T47D (cell line): ENCODE measurements around the gene FOXI2.

ENCODE experiments used
- DNase-seq, 2 experiments: peaks; one replicate each; pipeline versions ENCODE4 v3.0.0 to v3.0.0-alpha.2; 2011 to 2012; ENCODE audit warnings: low read depth in 1 of 2, low spot score in 1 of 2
- JUND ChIP-seq: IDR thresholded peaks from 2 replicates; pipeline ENCODE4 v1.6.1; 2012; ENCODE audit warnings: low read depth
- in situ Hi-C: cut with HindIII; loops from 2 replicates; pipeline ENCODE4 v1.10.0; 2016; ENCODE audit warnings: low sequenced_read_pairs, low pct_unique_long_range_greater_than_20kb

The FOXI2 gene

DNA sequence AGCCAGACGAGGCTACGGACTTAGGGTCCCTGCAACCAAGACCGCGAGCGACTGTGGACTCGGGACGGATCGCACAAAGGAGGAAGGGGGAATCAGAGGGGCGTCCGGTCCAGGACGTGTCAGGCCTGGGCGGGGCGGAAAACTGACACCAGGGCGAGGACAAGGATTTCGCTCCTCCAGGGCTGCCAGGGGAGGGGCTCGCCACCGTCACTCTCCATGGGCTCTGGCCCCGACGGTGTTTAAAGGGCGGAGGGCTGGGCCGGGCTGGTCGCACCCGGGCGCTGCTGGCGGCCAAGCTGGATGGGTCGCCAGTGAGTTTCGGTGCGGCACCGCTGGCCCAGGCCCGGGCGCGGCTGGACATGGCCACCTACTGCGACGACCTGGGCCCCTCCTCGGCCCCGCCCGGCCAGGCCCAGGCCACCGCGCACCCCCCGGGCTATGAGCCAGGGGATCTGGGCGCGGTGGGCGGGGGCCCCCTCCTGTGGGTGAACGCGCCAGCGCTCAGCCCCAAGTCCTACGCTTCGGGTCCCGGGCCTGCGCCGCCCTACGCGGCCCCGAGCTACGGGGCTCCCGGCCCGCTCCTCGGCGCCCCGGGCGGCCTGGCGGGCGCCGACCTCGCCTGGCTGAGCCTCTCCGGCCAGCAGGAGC is at the start of gene FOXI2:
Gene FOXI2, plus strand, starts transcription at position 271 of the 648 bp plus-strand sequence. Its CDS starts 89 bp downstream, at position 360.
- no peak for DNase-seq
- in situ Hi-C loops: no loop called here

DNA sequence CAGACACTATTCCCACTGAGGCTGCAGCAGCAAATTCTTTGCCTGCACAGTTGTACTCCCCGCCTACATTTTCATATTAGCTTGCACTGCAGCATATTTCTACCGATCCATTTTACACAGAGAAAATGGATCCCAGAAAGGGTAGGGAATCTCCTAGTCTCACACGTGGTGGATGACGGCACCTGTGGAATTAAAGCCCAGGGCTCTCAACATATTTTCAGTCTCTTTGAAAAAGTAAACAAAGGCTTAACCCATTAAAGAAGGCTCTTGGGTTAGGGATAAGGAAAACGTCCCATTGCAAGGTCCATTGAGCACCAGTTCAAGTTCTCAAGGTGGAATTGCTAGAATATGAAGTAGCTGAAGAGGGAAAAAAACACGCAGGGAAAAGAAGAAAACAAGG is 49.4 kb upstream of the FOXI2 start:
- DNase-seq: no peak
- in situ Hi-C loops: no loop called here
- TF ChIP-seq JUND: no peak

More for the DNA sequence above, at the start of gene FOXI2:
- TF ChIP-seq JUND: no peak

DNA sequence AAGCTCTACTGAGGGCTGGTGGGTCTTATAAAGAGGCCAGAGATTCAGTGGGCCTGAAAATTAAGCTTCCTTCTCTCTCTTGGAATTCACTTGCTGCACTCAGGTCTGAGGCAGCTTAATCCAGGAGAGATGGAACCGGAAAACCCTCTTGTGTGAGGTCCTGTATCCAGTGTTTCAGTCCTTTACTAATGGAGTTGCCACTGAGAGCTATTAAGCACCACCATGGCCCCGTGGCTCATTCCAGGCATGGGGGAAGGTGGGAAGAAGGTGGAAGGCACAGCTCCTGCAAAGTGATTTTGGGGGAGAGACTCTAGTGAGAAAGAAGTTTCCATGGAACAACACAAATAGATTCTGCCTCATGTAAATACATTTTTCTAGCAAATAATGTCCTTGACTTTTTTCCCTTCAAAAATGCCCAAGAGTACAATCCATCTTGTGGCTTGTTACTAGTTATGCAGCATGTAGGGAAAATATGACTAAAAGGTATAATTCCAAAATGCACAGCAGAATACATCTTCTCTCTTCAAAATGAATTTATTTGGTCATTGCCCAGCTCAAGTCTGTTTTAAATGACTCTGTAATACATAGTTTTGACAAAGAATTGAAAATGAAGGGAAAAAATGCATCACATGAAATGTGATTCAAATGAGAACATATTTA is 46.7 kb upstream of the FOXI2 start:
- in situ Hi-C loops: no loop called here
- no peak for TF ChIP-seq JUND
- no peak for DNase-seq

DNA sequence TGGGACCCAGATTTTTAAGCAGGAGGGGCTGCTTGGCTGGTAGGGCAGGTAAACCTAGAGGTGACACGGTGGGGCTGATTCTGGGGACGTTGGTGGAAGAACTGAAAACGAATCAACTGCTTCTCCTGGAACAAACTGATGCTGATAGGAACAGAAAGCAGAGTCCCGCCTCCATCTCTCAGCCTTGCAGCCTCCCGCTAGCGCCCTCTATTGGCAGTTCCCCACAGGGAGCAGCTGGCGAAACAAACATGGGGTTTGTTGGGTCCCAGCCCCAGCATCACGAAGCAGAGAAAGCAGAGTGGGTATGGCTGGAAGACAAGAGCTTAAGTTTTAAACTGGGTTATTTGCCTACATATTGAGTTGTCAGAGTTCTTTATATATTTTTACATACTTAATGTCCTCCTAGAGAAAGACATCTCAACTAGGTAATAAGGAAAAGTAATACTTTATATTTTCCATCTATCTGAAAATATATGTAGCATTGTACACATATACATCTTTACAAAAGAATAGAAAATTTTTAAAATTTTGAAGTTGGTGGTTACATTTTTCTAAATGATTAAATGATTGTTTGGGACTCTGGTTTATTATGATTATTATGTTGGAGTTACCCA is 42.3 kb upstream of the FOXI2 start:
- DNase-seq: peak in 1 of 2 experiments; percentile 31
- TF ChIP-seq JUND: no peak
- in situ Hi-C loops: no loop called here

DNA sequence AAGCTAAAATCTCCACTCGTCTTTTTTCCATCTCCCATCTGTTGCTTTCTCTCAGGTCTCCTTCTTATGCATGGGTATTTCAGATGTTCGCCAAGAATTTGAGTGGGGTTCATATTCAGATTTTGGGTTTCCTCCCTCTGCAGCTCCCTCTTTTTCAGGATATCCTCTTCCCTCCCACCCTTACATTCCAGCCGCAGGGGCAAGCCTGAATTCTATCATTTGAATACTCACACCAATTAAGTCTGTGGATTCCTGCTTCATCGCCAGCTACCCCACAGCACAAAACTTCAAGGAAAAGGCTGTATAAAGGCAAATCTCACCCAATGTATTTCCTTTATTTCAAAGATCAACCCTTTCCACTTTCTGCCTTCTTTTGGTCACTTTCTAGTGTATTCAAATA is 41.6 kb upstream of the FOXI2 start:
- in situ Hi-C loops: no loop called here
- no peak for DNase-seq
- no peak for TF ChIP-seq JUND

DNA sequence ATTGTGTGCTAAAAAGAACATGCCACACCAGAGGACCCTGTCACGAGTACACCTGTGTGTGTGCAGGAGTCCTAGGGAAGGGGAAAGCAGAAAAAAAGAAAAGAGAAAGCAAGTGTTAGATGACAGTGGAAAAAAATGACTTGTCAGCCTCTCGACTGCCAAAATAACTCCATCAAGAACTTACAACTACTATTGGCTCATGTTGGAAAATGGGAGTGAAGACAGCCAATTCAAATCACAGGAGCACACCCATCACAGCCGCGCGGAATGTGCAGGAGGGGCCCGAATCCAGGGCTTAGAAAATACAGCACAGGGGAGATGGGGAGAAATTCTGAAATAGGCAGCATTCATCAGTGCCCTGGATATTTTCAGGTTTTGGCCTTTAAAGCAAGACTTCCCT is 38.1 kb upstream of the FOXI2 start:
- DNase-seq: no peak
- TF ChIP-seq JUND: no peak
- in situ Hi-C loops: no loop called here

DNA sequence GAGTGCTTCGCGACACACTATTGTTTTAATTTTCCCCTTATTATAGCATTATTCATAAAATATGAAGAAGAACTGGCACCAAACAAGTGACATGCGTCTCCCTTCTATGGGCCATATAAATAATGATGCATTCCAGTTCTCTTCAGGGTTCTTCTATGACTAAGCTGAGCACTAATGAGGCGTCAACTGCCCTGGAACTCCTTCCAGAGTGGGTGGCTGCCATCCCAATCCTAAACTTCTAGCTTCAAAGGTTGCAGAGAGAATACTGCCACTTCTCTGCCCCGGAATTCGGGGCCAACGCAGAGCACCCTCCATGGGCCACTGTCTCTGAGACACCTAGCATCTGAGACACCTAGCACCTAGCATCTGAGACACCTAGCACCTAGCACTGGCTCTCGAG is 37.7 kb upstream of the FOXI2 start:
- no peak for TF ChIP-seq JUND
- DNase-seq: no peak
- in situ Hi-C loops: no loop called here

DNA sequence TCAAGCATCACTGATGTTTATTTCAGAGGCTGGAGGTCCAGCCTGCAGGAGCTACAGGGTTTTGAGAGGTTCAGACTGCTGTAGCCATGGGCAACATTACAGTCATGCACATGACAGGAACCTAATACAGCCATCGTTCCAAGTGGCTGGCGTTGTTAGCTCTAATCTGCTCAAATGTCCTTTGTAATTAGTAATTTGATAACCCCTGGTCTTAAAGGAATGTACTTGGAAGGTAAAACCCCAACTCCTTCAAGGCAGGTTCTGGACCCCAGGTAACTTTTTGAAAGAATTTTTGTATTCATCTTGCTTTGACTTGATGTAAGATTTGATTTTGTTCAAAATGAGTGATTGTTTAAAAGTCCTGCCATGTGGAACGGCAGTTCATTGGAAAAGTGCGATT is 34.7 kb upstream of the FOXI2 start:
- TF ChIP-seq JUND: no peak
- no peak for DNase-seq
- in situ Hi-C loops: no loop called here

DNA sequence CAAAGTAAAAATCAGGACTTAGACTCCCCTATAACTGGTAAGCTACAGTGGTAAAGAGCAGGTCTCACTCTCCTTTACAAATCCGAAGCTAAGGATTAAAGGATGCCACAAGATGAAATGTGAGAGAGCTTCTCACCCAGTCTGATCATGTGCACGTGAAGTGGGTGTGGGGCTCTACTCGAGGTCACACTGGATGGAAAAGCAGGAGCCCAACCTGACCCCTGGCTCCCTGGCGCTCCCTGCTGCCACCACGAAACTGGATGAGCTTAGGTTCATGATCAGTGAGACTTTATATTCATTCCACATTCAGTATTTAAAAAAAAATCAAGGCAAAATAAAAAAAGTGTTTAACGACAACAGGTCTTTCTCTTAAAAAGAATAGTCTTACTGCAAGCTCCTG is 21.7 kb upstream of the FOXI2 start:
- TF ChIP-seq JUND: no peak
- DNase-seq: no peak
- in situ Hi-C loops: no loop called here

DNA sequence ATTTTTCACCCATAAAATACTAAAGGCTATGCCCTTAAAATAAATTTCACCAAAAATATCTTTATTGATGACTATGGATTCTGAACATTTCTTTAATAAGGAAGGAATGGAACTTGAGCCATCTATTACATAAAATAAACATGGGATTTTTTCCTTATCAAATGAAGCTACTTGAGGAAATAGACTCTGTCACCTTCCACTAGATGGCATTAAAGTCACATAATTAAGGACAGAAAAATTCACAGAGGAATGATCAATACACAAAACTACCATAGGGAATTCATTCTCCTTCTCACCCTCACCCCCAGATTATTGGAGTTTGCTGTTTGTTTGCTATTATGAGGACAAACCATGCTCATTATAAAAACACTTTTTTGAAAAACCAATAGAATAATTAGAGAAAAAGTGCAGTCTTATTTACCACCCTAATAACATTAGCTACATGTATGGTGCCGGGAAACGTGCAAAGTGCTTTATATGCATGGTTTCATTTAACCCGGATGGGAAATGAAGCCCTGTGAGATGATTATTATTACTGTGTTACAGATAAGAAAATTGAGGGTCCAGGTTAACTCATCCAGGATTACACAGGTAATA is 21.1 kb upstream of the FOXI2 start:
- DNase-seq: peak in 1 of 2 experiments; percentile 47
- TF ChIP-seq JUND: no peak
- in situ Hi-C loops: no loop called here

DNA sequence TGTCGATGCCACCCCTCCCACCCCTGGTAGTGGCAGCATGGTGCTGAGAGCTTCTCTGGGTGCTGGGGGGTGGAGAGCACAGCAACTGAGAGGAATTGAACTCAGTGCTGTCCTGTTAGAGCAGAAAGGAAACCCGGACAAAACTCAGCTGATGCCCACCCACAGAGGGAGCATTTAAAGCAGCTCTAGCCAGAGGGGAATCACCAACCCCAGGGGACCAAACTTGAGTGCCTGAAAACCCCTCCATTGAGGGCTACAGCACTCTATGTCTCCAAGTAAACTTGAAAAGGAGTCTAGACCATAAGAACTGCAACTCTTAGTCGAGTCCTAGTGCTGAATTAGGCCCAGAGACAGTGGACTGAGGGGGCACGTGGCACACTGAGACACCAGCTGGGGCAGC is 16.8 kb upstream of the FOXI2 start:
- in situ Hi-C loops: no loop called here
- no peak for DNase-seq
- no peak for TF ChIP-seq JUND

DNA sequence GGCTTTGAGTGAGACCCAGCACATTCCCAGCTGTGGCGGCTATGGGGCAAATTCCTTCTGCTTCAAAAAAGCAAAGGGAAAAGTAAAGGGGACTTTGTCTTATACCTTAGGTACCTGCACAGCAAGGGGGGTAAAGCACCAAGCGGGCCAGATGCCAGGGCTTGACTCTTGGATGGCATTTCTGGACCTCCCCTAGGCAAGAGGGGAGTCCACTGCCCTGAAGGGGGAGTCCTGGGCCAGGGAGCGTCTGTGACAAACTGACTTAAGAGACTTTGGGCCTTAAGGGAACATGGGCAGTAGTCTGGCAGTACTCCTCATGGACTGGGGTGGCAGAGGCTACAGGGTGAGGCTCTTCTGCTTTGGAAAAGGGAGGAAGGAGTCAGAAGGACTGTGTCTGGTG is 16.1 kb upstream of the FOXI2 start:
- no peak for TF ChIP-seq JUND
- DNase-seq: no peak
- in situ Hi-C loops: no loop called here

DNA sequence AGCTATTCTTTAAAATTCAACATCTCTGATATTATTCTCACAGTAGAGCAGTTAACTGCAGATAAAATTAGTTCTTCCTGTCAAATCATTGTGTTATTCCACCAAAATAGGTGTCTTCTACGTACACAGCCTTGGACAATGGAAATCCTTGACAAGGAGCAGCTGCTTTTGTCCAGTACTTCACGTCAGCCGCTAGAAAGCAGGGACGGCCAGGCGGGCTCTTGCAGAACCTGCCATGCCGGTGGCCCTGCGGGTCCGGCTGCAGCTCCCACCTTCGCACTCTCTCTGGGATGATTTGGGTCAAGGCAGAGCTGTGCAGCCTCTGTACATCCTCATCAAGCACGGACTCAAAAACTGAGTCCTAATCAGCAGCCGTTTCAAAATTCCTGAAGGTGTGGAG is 2.2 kb upstream of the FOXI2 start:
- no peak for TF ChIP-seq JUND

More for the DNA sequence above, 2.2 kb upstream of the FOXI2 start:
- in situ Hi-C loops: no loop called here
- DNase-seq: no peak
